GM21529 (cell line): ENCODE data around the gene HDAC4.

Experiments used
- ATAC-seq: cut with Tn5 transposase; IDR thresholded peaks from one replicate; pipeline ENCODE4 v1.9.1; 2021; ENCODE audit not compliant: unreplicated experiment

The HDAC4 gene

DNA sequence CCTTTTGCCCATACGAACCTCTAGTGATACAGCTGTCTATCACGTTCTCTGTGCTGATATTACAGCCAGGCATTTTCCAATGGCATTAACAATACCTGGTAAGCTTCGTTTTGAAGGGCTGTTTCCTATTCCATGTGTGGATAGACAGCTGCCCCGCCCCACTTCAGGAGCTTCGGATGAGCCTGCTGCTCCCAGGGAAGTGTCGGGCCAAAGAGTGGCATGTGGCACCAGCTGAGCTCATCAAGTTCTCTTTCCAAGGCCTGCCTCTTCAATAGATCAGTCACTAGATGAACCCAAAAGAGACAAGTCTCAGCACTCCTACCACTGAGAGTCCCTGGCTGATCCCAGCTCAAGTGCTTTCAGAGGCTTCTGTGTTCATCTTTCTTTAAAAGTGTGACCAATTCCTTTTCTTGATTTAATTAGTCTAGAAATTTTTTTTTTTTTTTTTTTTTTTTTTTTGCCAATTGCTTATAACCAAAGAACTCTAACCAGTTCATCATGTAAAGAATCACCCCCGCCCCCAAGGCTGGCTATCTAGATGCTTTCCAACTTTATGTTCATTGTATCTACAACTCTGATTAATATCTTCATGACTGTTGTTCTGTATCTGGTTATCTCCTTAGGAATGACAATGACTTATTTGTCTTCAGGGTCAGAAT lies 46.6 kb downstream of the HDAC4 start:
- no peak for ATAC-seq

DNA sequence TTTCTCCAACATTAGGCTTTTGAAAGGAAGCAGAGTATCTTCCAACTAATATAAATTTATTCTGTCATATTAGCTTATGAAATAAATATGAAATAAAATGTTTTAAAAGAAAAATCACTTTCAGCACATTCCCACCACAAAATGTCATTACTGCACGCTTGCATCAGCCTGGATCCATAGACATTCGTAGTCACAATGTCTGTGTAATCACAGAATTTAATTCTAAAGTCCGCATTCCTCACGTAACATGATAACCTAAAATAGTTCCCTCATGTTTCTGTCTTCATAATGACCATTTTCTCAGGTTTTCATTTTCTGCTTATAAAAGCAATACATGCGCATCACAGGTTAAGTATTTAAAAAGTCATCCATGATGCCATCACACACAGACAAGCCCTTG lies 47.1 kb downstream of the HDAC4 start:
- no peak for ATAC-seq

DNA sequence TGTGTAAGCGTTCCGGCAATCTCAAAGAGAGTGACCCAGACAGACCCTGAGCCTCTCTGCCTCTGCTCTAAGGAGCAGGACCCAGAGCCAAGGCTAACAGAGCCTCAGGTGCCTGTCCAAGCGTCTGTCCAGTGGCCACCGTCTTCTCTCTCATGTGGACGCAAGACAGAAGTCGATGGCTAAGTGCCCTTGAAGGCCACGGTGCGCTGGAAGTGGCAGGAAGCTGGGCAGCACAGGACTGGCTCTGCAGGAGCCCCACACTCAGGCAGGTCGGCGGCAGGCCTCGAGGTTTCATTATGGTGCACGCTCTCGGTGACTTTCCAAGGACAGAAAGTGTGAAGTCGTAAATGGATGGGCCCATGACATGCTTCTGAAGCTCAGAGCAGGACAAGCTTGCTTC lies 49.1 kb downstream of the HDAC4 start:
- ATAC-seq = no peak

DNA sequence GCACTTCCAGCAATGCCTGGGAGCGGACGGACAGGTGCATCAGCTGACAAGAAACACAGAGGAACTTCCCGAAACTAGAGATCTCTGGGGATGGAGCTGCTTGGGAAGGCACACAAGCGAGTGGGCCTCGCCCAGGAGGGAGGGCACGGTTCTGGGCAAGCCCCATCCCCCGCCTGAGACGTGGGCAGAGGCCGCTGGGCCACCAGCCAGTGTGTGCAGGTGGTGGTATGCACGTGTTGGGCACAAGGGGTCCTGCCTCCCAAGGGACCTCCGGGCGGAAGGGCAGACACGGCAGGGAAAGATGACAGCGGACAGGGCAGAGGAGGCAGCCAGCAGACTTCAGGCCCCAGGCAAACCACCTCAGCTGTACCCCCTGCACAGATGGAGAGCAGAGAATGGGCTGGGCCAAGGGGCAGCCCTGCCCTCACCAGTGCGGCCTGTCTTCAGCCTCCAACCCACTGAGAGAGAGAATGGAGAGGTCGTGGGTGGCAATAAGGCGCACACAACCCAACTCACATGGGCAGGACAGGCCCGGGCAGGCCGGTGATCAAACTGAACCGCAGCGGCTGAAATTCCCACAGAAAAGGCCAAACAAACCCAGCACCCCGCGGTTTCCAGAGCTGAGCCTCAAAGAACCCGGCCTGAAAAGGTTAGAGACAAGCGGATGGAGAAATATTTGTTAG lies 51.2 kb downstream of the HDAC4 start:
- no peak for ATAC-seq

DNA sequence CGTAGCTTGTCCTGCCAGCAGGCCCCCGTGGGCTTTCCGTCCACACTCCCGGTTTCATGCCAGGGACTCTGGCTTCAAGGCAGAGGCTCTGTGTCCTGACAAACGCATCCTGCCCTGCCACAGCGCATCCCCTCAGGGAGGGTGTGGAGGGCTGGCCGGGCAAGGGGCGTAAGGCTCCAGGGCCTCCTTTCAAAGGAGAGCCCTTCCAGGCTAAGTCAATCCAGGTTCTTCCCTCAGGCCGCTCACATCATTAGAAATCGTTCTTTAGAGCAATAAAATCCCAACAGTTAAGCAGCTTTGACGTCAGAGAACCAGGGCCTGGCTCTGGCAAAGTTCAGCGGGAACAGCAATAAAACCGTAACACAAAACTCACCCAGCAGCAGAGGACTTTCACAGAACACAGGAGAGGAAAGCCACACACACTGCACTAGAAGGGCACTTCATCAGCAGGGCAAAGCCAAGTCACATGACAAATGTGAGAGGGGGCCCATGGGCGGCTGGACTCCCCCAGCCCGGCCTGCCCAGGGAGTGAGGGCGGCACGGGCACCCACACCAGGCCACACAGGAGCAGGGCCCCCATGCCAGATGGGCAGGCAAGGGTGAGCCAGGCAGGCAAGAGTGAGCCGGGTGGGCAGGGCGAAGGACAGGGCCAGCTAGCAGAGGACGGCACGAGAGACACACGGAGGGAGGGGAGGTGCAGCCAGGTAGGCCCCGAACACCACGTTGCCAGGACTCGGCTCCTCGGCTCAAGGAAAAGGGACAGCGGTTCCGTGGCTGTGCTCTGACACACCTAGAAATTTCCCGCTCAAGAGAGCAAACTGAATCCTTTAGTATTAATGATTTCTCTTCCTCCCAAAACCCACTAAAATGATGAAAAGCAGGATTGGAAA lies 52.0 kb downstream of the HDAC4 start:
- no peak for ATAC-seq

DNA sequence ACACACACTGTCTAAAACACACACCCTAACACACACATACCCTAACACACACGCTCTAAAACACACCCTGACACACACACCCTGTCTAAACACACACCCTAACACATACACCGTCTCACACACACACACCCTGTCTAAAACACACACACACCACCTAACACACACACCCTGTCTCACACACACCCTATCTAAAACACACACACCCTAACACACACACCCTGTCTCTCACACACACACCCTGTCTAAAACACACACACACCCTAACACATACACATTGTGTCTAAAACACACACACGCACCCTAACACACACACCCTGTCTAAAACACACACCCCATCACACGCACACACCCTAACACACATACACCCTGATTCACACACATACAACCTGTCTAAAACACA lies 54.1 kb downstream of the HDAC4 start:
- no peak for ATAC-seq

DNA sequence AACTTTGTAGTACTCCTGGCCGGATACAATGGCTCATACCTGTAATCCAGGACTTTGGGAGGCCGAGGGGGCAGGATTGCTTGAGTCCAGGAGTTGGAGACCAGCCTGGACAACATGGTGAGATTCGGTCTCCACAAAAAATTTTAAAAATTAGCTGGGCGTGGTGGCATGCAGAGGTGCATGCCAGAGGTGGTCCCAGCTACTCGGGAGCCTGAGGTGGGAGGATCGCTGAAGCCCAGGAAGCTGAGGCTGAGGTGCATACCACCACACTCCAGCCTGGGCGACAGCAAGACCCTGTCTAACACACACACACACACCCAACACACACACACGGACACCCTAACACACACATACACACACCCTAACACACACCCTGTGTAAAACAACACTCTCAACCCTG lies 55.6 kb downstream of the HDAC4 start:
- ATAC-seq = no peak

DNA sequence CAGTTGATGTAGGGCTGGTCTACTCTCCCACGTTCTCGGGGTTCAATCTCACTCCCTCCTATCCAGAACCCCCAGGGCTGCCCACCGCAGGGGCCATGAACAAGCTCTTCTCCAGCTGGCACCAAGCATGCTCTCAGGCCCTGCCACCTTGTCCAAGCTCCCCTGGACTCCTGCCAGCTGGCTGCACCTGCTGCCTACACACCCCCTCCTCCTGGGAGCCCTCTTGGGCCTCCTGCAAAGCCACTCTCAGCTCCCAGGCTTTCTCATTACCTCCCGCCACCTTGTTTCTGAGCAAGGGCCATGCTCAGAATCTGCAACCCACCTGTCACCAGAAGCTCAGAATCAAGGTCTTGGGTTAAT lies 56.0 kb downstream of the HDAC4 start:
- ATAC-seq = no peak

DNA sequence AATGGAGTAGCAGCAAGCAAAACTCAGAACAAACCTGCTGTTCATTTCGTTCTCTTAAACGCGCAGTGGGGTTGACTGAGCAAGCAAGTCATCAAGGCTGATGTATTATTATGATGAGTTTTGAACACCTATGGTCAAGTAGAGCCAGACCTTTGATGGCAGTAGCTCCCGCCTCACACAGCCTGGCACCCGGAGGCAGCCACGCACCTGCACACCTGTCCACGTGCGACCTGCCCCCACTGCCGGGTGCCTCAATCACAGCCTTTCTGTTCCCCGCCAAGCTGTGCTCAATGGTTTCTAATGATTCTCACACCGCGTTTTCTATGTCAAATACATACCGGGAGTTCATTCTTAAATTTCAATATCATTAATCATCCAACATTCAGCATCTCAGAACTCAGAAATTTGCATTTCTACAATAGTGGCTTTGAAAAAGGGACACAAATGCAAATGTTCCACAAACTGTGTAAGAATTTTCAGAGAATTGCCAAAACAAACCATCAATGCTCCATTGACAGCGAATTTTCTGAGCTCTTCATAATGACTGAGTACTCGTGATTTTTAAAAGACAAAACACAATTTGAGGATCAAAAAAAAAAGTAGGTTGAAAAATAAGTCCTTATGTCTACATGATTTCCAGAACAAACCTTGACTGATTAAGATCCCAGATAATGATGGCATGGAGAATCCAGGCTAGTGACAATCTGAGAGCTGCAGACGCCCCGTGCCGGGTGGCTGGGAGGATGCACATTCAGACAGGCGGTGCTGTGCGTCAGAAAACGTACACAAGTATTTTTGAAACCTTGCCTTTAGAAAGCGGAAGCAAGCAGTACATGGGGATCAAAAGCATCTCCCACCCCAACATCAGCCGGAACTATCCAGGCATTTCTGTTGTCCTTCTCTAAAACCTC lies 56.6 kb downstream of the HDAC4 start:
- no peak for ATAC-seq

DNA sequence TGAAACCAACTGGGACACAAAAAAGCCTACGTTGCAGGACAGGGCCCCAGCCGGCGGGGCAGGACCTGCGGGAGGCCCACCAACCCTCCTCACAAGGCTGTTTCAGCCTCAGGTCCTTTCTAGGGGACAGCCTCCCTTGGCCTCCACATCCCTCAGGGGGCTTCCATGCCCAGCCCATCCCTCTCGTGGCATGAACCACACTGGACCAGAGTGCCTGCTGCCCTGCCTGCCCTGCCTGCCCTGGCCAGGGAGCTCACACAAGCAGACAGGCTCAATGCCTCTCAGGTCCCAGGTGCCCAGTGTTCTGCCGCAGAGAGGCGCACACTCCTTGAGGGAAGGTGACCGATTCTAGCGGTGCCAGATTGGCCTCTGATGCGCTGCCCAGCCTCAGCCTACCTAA lies 57.4 kb downstream of the HDAC4 start:
- no peak for ATAC-seq

DNA sequence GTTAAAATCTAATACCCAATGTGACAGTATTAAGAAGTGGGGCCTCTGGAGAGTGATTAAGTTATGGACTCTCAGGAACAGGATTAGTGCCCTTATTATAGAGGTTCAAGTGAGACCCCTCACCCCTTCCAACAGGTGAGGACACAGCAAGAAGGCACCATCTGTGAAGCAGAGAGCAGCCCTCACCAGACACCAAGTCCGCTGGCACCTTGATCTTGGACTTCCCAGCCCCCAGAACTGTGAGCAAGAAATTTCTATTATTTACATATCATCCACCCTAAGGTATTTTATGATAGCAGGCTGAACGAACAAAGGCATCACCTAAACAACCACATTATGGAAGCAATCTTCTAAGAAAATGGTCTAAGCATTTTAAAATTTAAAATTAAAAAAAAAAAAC lies 59.0 kb downstream of the HDAC4 start:
- ATAC-seq = no peak

DNA sequence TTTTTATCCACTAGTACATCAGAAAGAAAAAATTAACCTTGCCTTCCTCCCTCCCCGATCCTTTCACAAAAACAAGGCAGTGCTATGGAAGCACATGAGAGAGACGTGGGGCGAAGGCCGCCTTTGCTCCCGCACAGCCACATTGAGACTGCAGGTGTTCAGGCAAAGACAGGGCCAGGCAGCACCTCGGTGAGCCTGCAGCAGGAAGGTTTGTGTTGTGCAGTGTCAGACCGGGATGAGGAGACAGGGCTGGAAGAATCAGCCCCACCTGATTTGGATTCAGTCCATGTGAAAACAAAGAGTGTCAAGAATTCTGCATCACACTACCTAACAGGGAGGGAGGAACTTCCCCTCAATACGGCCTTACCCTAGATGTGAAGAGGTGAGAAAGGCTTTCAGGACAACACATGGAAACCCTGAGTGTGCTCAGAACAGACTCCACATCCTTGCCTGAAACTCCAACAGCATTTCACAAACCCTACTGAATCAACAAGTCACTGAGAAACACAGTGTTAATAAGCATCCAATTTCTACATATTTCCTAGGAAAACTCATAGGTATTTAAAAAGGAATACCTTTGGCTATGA lies 59.6 kb downstream of the HDAC4 start:
- ATAC-seq = no peak

DNA sequence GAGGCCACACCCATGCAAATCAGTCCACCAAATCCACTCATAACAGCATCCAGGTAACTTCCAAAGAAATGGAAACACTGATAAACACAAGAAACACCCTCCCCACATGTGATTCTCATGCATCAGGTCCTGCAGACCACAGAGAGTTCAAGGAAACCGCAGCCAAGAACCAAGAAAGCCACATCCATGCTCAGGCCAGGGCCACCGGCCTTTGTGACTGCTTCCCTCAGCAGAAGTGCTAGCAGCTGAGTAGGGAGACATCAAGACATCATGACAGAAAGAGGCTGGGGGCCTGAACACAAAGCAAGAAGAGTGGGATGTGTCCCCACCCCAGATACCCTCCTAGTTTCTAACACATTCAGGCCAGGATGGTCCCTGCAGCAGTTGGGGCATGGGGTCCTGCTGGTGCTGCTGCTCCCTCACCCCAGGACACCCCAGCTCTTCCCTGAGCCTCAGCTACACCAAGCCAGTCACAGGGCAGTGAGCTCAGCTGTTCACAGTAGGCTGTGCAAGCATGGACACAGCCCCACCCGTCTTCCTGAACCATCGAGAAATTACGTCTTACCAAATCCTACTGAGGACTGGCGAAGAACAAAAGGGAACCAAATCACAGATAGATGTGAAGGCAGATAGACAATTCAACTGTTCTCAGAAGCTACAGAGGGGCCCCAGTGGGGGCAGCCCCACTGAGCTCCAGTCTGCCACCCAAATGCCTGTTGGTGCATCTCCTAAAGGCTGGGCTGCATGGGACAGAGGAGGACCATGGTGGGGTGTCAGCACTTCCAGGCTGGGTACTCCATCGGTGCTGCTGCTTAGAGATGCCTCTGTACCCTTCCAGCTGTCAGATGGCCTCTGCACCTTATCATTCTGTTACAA lies 60.9 kb downstream of the HDAC4 start:
- no peak for ATAC-seq

DNA sequence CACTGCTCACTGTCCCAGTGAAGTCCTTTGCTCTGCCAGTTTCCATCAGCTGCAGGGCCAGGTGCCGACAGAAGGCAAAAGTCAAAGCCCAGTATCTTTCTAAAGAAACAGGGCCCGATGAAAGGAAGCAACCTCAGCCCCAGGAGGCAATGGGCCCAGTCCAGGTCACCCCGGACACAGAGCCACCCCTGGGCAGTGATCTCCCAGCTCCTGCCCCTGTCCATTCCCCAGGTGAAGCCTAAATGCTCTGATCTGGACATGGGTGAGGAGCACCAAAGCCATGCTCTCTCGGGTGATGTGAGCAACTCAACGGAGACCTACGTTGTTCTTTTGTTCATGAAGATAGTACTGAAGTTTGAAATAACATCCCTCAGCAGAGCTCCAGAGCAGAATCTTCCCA lies 61.6 kb downstream of the HDAC4 start:
- ATAC-seq = no peak

DNA sequence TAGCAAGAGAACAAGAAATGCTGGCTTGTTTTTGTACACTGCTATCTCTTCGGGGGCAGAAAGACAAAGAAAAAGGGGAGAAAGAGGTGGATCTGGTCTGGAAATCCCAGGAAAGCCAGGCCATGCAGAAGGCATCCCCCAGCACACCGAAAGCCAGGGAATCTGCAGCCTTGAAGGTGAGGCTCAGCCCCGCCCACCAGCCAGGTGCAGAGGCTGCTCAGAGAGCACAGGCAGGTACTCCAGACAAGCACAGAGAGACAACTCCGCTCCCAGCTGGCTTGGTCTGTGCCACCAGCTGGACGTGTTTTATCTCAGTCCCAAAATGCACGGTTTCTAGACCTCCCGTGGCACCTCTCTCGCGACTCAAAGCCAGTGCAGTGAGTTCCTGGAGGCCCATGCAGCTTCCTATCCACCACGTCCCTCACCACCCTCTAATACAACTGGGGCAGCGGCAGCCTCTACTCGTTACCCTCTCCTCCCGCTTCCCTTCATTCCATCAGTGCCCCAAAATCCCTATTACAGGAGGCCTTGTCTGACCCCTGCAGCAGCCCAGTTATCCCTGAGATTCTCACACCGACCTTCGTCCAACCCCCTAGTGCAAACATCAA lies 62.8 kb downstream of the HDAC4 start:
- ATAC-seq = no peak

DNA sequence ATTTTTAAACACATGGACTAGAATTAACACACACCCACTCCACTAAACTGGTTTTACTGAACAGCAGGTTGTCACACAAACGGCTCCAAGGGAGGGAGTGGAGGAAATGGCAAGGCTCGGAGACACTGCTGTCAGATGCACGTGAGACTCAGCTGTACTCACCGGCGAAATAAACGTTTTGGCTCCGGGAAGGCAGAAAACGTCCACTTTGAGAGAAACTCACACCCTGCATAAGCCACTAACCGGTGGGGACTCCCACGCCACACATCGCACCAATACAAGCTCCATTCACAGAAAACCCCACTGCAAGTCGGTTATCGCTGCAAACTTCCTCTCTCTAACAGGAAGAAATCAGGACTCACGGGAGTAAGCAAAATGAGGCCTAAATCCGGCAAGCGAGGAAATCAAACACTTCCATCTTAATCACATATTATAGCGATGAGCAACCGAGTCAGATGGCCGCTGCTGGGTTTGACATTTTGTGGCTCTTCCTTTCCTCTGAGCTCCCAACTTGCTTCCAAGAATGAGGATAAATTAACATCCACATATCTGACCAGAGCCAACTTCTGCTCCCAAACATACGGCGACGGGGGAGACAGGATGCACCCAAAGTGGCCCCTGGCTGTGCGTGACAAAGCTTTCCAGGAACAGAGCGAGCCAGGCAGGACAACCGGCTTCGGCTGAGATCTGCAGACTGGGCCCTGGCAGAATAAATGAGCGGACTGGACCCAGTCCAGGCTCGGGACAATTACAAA lies 63.5 kb downstream of the HDAC4 start:
- ATAC-seq = no peak

DNA sequence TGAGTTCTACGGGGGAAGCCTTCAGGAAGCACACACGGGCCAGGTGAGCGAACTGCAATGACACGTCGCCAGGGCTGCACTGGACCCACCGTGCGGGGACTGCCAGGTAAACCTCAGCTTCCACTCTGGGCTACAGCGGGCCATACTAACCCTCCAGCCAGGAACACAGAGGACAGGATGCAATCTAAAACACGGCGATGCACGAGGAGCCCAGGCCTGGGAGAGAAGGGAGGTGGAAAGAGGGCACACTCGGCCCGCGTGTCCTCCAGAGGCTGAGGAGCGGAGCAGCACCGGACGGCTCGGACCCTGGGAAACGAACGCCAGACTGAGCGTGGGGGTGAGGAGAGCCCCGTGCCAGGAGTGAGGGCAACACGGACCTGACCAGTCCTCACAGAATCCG lies 69.3 kb downstream of the HDAC4 start:
- ATAC-seq = no peak

DNA sequence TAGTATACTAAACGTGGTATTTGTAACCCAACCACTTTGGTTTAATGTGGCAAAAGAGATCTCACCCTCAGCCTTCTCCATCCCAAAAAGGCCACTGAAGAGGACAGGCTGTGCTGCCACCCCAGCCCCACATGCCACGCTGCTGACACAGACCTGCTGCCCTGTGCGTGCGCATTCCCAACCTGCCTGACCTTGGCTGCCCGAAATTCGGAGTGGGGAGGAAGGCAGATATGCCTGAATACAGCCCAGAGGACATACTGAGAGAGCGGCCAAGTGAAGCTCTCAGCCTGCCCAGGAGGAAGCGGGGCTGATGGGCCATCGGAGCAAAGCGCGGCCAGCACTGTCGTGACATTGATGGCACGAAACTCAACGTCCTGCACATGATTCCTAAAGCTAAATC lies 70.0 kb downstream of the HDAC4 start:
- ATAC-seq = no peak
